ENCODE results near the gene AURKAIP1.
"Not testable (repeated sequence)": the region's sequence is repeated elsewhere in the genome, so short reads cannot be mapped to it uniquely, and the experiment has no call there.

AURKAIP1 gene

GRCh38 chr1:1374929-1375662, at the start of gene AURKAIP1:
AURKAIP1 (minus strand) TSS chr1:1375207; CDS start chr1:1374756, 451 bp downstream.
- peak; percentile 100 for DNase-seq (ENCODE audit: low read depth)

GRCh38 chr1:1424707-1425106, 49.7 kb upstream of the AURKAIP1 start:
- no peak for DNase-seq (ENCODE audit: low read depth)

- no peak for DNase-seq (ENCODE audit: low read depth)
These were observed 48.2 kb upstream of the AURKAIP1 start for GRCh38 chr1:1423245-1423597.

- DNase-seq (ENCODE audit: low read depth): no peak
These were observed 47.6 kb upstream of the AURKAIP1 start for GRCh38 chr1:1422465-1423244.

- DNase-seq (ENCODE audit: low read depth): no peak
These were observed 47.0 kb upstream of the AURKAIP1 start for GRCh38 chr1:1421907-1422464.

- no peak for DNase-seq (ENCODE audit: low read depth)
These were observed 46.3 kb upstream of the AURKAIP1 start, which contains the start of gene ANKRD65 for GRCh38 chr1:1421147-1421906. ANKRD65 (minus strand) TSS chr1:1421276; CDS start chr1:1421005, 271 bp downstream.

GRCh38 chr1:1420654-1421141, 45.7 kb upstream of the AURKAIP1 start:
- no peak for DNase-seq (ENCODE audit: low read depth)

GRCh38 chr1:1419813-1420653, 45.0 kb upstream of the AURKAIP1 start:
- no peak for DNase-seq (ENCODE audit: low read depth)

- DNase-seq (ENCODE audit: low read depth): no peak
These were observed 44.4 kb upstream of the AURKAIP1 start for GRCh38 chr1:1419363-1419812.

- DNase-seq (ENCODE audit: low read depth): no peak
These were observed 43.7 kb upstream of the AURKAIP1 start for GRCh38 chr1:1418464-1419362.

- not testable (repeated sequence) for DNase-seq (ENCODE audit: low read depth)
These were observed 42.9 kb upstream of the AURKAIP1 start for GRCh38 chr1:1417825-1418463.

GRCh38 chr1:1417396-1417795, 42.4 kb upstream of the AURKAIP1 start:
- not testable (repeated sequence) for DNase-seq (ENCODE audit: low read depth)

GRCh38 chr1:1415751-1416150, 40.7 kb upstream of the AURKAIP1 start:
- DNase-seq (ENCODE audit: low read depth): no peak

- not testable (repeated sequence) for DNase-seq (ENCODE audit: low read depth)
These were observed 37.4 kb upstream of the AURKAIP1 start for GRCh38 chr1:1412311-1412902.

GRCh38 chr1:1411626-1412025, 36.6 kb upstream of the AURKAIP1 start:
- DNase-seq (ENCODE audit: low read depth): no peak

- DNase-seq (ENCODE audit: low read depth): not testable (repeated sequence)
These were observed 35.2 kb upstream of the AURKAIP1 start for GRCh38 chr1:1410238-1410637.

GRCh38 chr1:1407636-1408318, 32.8 kb upstream of the AURKAIP1 start:
- no peak for DNase-seq (ENCODE audit: low read depth)

Data from GM04504 (cell line).